H1 (cell line): Measurements from ENCODE around the gene PGAP3. TPM values are rescaled to one million over a fixed set of nuclear protein-coding genes. Genes with fewer than 3 reads are reported as not detected.
A peak's percentile ranks its signal among the peaks of the same experiment; 100 is the strongest.

ENCODE experiments used
- CTCF ChIA-PET: fragments of 300-600 bp; sonication (Branson Sonifier 250); formaldehyde crosslinking; loops from one replicate; lab custom pipeline; 2021; ENCODE audit not compliant: partially characterized antibody; lab: Charles Lee
- POLR2A ChIA-PET: fragments of 300-600 bp; sonication (Branson Sonifier 250); formaldehyde crosslinking; loops from one replicate; lab custom pipeline; 2021; ENCODE audit warnings: inconsistent platforms; ENCODE audit not compliant: partially characterized antibody; lab: Charles Lee
- DNase-seq, 2 experiments: peaks; one replicate each; pipeline versions ENCODE4 v3.0.0 to v3.0.0-alpha.2; 2010 to 2022; ENCODE audit warnings: low spot score in 2 of 2, low read depth in 1 of 2, mixed read lengths in 1 of 2
- FAIRE-seq: peaks from 2 replicates; lab custom pipeline; 2011; peaks lifted over from hg19 to GRCh38; lab: Jason Lieb, UNC
- H2AFZ ChIP-seq: 2 replicates; pipeline ENCODE4 v1.8.1; 2012; ENCODE audit warnings: low read length, inconsistent platforms
- H2AK5ac ChIP-seq: 2 replicates; pipeline ENCODE4 v1.6.1; 2013; ENCODE audit warnings: low read depth, low read length
- H2BK120ac ChIP-seq: replicated peaks from 2 replicates; pipeline ENCODE3; 2013; ENCODE audit warnings: low read depth, low read length, inconsistent platforms
- H2BK12ac ChIP-seq: 2 replicates; pipeline ENCODE4 v1.6.1; 2013; ENCODE audit warnings: low read depth, low read length
- H2BK15ac ChIP-seq: 2 replicates; pipeline ENCODE4 v1.6.1; 2013; ENCODE audit warnings: low read length
- H2BK20ac ChIP-seq: 2 replicates; pipeline ENCODE4 v1.6.1; 2013; ENCODE audit warnings: low read length
- H2BK5ac ChIP-seq: 2 replicates; pipeline ENCODE4 v1.6.1; 2013; ENCODE audit warnings: low read depth, low read length
- H3K14ac ChIP-seq: 2 replicates; pipeline ENCODE4 v1.6.1; 2013; ENCODE audit warnings: inconsistent platforms; ENCODE audit not compliant: insufficient read length
- H3K18ac ChIP-seq: 2 replicates; pipeline ENCODE4 v1.6.1; 2013; ENCODE audit warnings: low read length; ENCODE audit errors: extremely low read depth
- H3K23ac ChIP-seq: 2 replicates; pipeline ENCODE4 v1.6.1; 2013; ENCODE audit warnings: inconsistent platforms; ENCODE audit not compliant: insufficient read length
- H3K23me2 ChIP-seq: 2 replicates; pipeline ENCODE4 v1.6.1; 2013; ENCODE audit warnings: low read depth, low read length
- H3K27ac ChIP-seq: 2 replicates; pipeline ENCODE4 v1.6.1; 2011; ENCODE audit warnings: low read depth, low read length, inconsistent platforms
- H3K27me3 ChIP-seq, 4 experiments: replicated peaks in 1 of 4; 1 replicate in 1 of 4; 2 replicates in 3 of 4; pipeline versions ENCODE4 v1.6.1 to v1.8.1; 2011 to 2013; ENCODE audit warnings: low read length in 3 of 4, mild to moderate bottlenecking in 3 of 4, inconsistent platforms in 2 of 4, mixed read lengths in 2 of 4, moderate library complexity in 1 of 4; ENCODE audit not compliant: control insufficient read depth in 3 of 4, insufficient read depth in 3 of 4; ENCODE audit errors: extremely low read depth in 1 of 4
- H3K36me3 ChIP-seq, 4 experiments: 2 replicates each; pipeline versions ENCODE4 v1.6.1 to v1.8.1; 2011 to 2013; ENCODE audit warnings: mild to moderate bottlenecking in 4 of 4, low read length in 3 of 4, moderate library complexity in 2 of 4, control low read depth in 1 of 4, inconsistent platforms in 1 of 4; ENCODE audit not compliant: insufficient read depth in 4 of 4, control insufficient read depth in 2 of 4
- H3K4ac ChIP-seq: replicated peaks from 2 replicates; pipeline ENCODE3; 2013; ENCODE audit warnings: low read length, low read depth, mixed read lengths, inconsistent platforms; ENCODE audit not compliant: insufficient read length
- H3K4me1 ChIP-seq, 4 experiments: replicated peaks in 1 of 4; 1 replicate in 1 of 4; 2 replicates in 3 of 4; pipeline versions ENCODE4 v1.6.1 to v1.8.1; 2011 to 2013; ENCODE audit warnings: low read length in 3 of 4, inconsistent platforms in 2 of 4, mixed read lengths in 1 of 4; ENCODE audit not compliant: insufficient read depth in 4 of 4, control insufficient read depth in 3 of 4
- H3K4me2 ChIP-seq, 2 experiments: 2 replicates each; pipeline versions ENCODE4 v1.6.1 to v1.8.1; 2011 to 2013; ENCODE audit warnings: low read depth in 2 of 2, low read length in 2 of 2, control low read depth in 1 of 2, inconsistent platforms in 1 of 2, mild to moderate bottlenecking in 1 of 2; ENCODE audit not compliant: insufficient read depth in 1 of 2
- H3K4me3 ChIP-seq, 4 experiments: fragments of 200-600, 300-600 bp in 1 of 4; sonication (generic), shearing (Covaris generic), sonication (Bioruptor Twin) in 1 of 4; 2 replicates each; pipeline versions ENCODE4 v1.5.1 to v1.8.1; 2011 to 2016; ENCODE audit warnings: low read length in 4 of 4, low read depth in 3 of 4, control low read depth in 2 of 4, inconsistent platforms in 2 of 4, mild to moderate bottlenecking in 2 of 4, mixed read lengths in 1 of 4, moderate library complexity in 1 of 4; ENCODE audit not compliant: insufficient read depth in 2 of 4; ENCODE audit errors: extremely low read depth in 1 of 4
- H3K56ac ChIP-seq: replicated peaks from 2 replicates; pipeline ENCODE3; 2013; ENCODE audit warnings: low read depth, mild to moderate bottlenecking, mixed read lengths, low read length, inconsistent platforms; ENCODE audit not compliant: insufficient read length
- H3K79me1 ChIP-seq: 2 replicates; pipeline ENCODE4 v1.6.1; 2013; ENCODE audit warnings: low read depth, low read length, control low read depth
- H3K79me2 ChIP-seq, 2 experiments: 2 replicates each; pipeline versions ENCODE4 v1.6.1 to v1.8.1; 2012 to 2013; ENCODE audit warnings: low read length in 2 of 2, mild to moderate bottlenecking in 2 of 2, inconsistent platforms in 1 of 2; ENCODE audit not compliant: insufficient read depth in 2 of 2, control insufficient read depth in 1 of 2
- H3K9ac ChIP-seq, 4 experiments: replicated peaks in 1 of 4; 1 replicate in 1 of 4; 2 replicates in 3 of 4; pipeline versions ENCODE4 v1.6.1 to v1.8.1; 2011 to 2013; ENCODE audit warnings: low read depth in 3 of 4, low read length in 3 of 4, control low read depth in 2 of 4, mild to moderate bottlenecking in 2 of 4, moderate library complexity in 2 of 4, inconsistent platforms in 1 of 4; ENCODE audit errors: extremely low read depth in 1 of 4
- H3K9me3 ChIP-seq, 2 experiments: 2 replicates each; pipeline versions ENCODE4 v1.6.1 to v1.8.1; 2012 to 2013; ENCODE audit warnings: mild to moderate bottlenecking in 2 of 2, moderate library complexity in 2 of 2, control low read depth in 1 of 2, inconsistent platforms in 1 of 2, low read depth in 1 of 2, low read length in 1 of 2, mixed read lengths in 1 of 2; ENCODE audit not compliant: insufficient read depth in 2 of 2
- H4K20me1 ChIP-seq, 2 experiments: replicated peaks in 1 of 2; 2 replicates each; pipeline versions ENCODE3 to v1.8.1; 2011 to 2013; ENCODE audit warnings: inconsistent platforms in 2 of 2, low read length in 2 of 2, mild to moderate bottlenecking in 1 of 2; ENCODE audit not compliant: insufficient read depth in 2 of 2, control insufficient read depth in 1 of 2
- H4K5ac ChIP-seq: 2 replicates; pipeline ENCODE4 v1.6.1; 2013; ENCODE audit warnings: low read length, low read depth, mixed read lengths, inconsistent platforms; ENCODE audit not compliant: insufficient read length
- H4K8ac ChIP-seq: 2 replicates; pipeline ENCODE4 v1.8.0; 2013; ENCODE audit warnings: mild to moderate bottlenecking, moderate library complexity, low read length, inconsistent platforms; ENCODE audit not compliant: insufficient read depth; ENCODE audit errors: extremely low read depth
- H4K91ac ChIP-seq: replicated peaks from 2 replicates; pipeline ENCODE3; 2013; ENCODE audit warnings: low read length, mixed read lengths, inconsistent platforms; ENCODE audit not compliant: insufficient read length
- ASH2L ChIP-seq: fragments of 200-600, 300-600 bp; sonication (generic); IDR thresholded peaks from one replicate; pipeline ENCODE4 v1.7.1; 2017; ENCODE audit warnings: low read length
- CBX5 ChIP-seq: fragments of 300-800, 300-1000 bp; sonication (generic); IDR thresholded peaks from 2 replicates; pipeline ENCODE4 v1.7.1; 2016; ENCODE audit warnings: antibody characterized with exemption, low read length, low read depth
- EP300 ChIP-seq, 2 experiments: IDR thresholded peaks; 1 replicate in 1 of 2; 2 replicates in 1 of 2; pipeline ENCODE4 v1.6.1; 2011 to 2012; ENCODE audit warnings: low read depth in 2 of 2, low read length in 2 of 2, mild to moderate bottlenecking in 2 of 2, borderline replicate concordance in 1 of 2, inconsistent platforms in 1 of 2, moderate library complexity in 1 of 2
- HDAC6 ChIP-seq: IDR thresholded peaks from one replicate; pipeline ENCODE4 v1.7.1; 2012; ENCODE audit warnings: low read depth, mild to moderate bottlenecking, inconsistent platforms, low read length, moderate library complexity
- MAX ChIP-seq: IDR thresholded peaks from 2 replicates; pipeline ENCODE4 v1.6.1; 2012; ENCODE audit warnings: inconsistent platforms
- NRF1 ChIP-seq: IDR thresholded peaks from 2 replicates; pipeline ENCODE4 v1.6.1; 2011; ENCODE audit warnings: mild to moderate bottlenecking, low read depth, low read length, improper control_type of control experiment
- POLR2A ChIP-seq, 2 experiments: IDR thresholded peaks; 1 replicate in 1 of 2; 2 replicates in 1 of 2; pipeline ENCODE4 v1.6.1; 2011; ENCODE audit warnings: low read depth in 2 of 2, low read length in 2 of 2, mild to moderate bottlenecking in 2 of 2; ENCODE audit errors: control extremely low read depth in 1 of 2
- RAD21 ChIP-seq, 2 experiments: IDR thresholded peaks in 1 of 2; conservative IDR thresholded peaks in 1 of 2; 2 replicates each; pipeline ENCODE4 v1.6.1; 2011; ENCODE audit warnings: low read depth in 2 of 2, low read length in 2 of 2, improper control_type of control experiment in 1 of 2, inconsistent platforms in 1 of 2, mild to moderate bottlenecking in 1 of 2, moderate library complexity in 1 of 2
- RNF2 ChIP-seq: fragments of 200-900, 300-1000 bp; sonication (generic); IDR thresholded peaks from 2 replicates; pipeline ENCODE4 v1.7.1; 2016; ENCODE audit warnings: borderline replicate concordance, low read depth, mild to moderate bottlenecking, antibody characterized with exemption, low read length; ENCODE audit not compliant: poor library complexity, severe bottlenecking; ENCODE audit errors: missing control alignments
- TAF1 ChIP-seq: IDR thresholded peaks from 2 replicates; pipeline ENCODE4 v1.6.1; 2011; ENCODE audit warnings: mild to moderate bottlenecking, low read depth, low read length
- TAF7 ChIP-seq: optimal IDR thresholded peaks from 2 replicates; pipeline ENCODE3; 2011; ENCODE audit warnings: low read depth, mild to moderate bottlenecking, inconsistent platforms, low read length, moderate library complexity, borderline replicate concordance
- TBP ChIP-seq: IDR thresholded peaks from 2 replicates; pipeline ENCODE4 v1.6.1; 2011; ENCODE audit warnings: low read depth, low read length, improper control_type of control experiment
- TEAD4 ChIP-seq: IDR thresholded peaks from 2 replicates; pipeline ENCODE4 v1.6.1; 2012; ENCODE audit warnings: low read depth, low read length, inconsistent platforms, mixed read lengths
- WGBS, 2 experiments: shearing (Covaris generic) in 1 of 2; methylation state at CpG; one replicate each; pipeline versions ENCODE4 v1.1.6 to v1.1.7; 2013 to 2015; ENCODE audit warnings: low lambda C conversion rate in 2 of 2, mixed read lengths in 2 of 2, inconsistent platforms in 1 of 2, low coverage in 1 of 2, missing lambda C conversion rate in 1 of 2; ENCODE audit not compliant: insufficient replicate concordance in 2 of 2, insufficient coverage in 1 of 2, insufficient read length in 1 of 2; ENCODE audit errors: extremely low coverage in 1 of 2, missing lambda C conversion rate in 1 of 2; 5-methylcytosine and 5-hydroxymethylcytosine counted together
- polyA plus RNA-seq, 7 experiments: library from polyadenylated mRNA; depleted of rRNA in 3 of 7; stranded (reverse) in 5 of 7; unstranded in 2 of 7; fragments of >200 nt in 5 of 7; fragments of 200-250 nt in 2 of 7; gene quantifications; 1 replicate in 5 of 7; 2 replicates in 1 of 7; 4 replicates in 1 of 7; pipeline versions ENCODE4 v1.2.1 to v1.2.3, GENCODE V29; 2011 to 2013; ENCODE audit warnings: missing spikeins in 2 of 7, mixed read lengths in 2 of 7
- total RNA-seq: library from RNA; stranded (reverse); fragmentation: NEBNext Ultra II Directional; extraction: Animal tissue kit (Norgen Biotek cat#: 25700); gene quantifications from 2 replicates; pipeline ENCODE4 v1.2.1, GENCODE V29; 2021

PGAP3 gene
- total and polyA plus RNA-seq, 2 of the 8 experiments (the other 6 are each of a cell fraction or from before 2014, with no cell fraction given), result 21.0 to 30.7 TPM

- Histone ChIP-seq H3K4me1 (peaks cover 26 to 48% (median 33%) of the 10 kb centered on the region in 4 experiments), H3K9me3 (no peaks in the 10 kb centered on the region), H3K56ac (peak within 1 kb of the TSS; percentile 80), H2BK20ac (no peak within 1 kb of the TSS), H3K36me3 (no peaks in the 10 kb centered on the region), H3K14ac (no peak within 1 kb of the TSS), H2AFZ (no peak within 1 kb of the TSS), H3K4ac (peak within 1 kb of the TSS; percentile 6), H2BK5ac (peak within 1 kb of the TSS; percentile 92), H2BK120ac (no peak within 1 kb of the TSS), H3K79me2 (peaks cover 34 to 68% of the 10 kb centered on the region in 2 experiments), H3K27me3 (no peaks in the 10 kb centered on the region), H4K91ac (peak within 1 kb of the TSS; percentile 67), H2BK15ac (no peak within 1 kb of the TSS), H2BK12ac (0 out of 2 replicates have a peak within 1 kb of the TSS, but pooled peaks have one; percentile 13), H3K23me2 (peaks cover 13% of the 10 kb centered on the region), H4K5ac (peak within 1 kb of the TSS; percentile 60), H3K18ac (peak within 1 kb of the TSS; percentile 76; the same call in 1 of the 2 replicates), H3K27ac (peak within 1 kb of the TSS; percentile 68; the same call in 1 of the 2 replicates), H4K20me1 (peaks cover 8 to 11% of the 10 kb centered on the region in 2 experiments), H4K8ac (peak within 1 kb of the TSS; percentile 76), H2AK5ac (no peak within 1 kb of the TSS), H3K4me3 (peak within 1 kb of the TSS; percentile 78 to 98 (median 89)), H3K4me2 (peak within 1 kb of the TSS; percentile 88 to 94), H3K79me1 (peaks cover 9% of the 10 kb centered on the region), H3K9ac (peak within 1 kb of the TSS; percentile 61 to 81 (median 72)), H3K23ac (no peak within 1 kb of the TSS)
- 1% methylated on average over 14 of the region's 20 CpGs; no CpG with 5 or more reads in 1 of the 2 experiments for WGBS, 2 experiments
- peak in 1 of 2 experiments; percentile 67 for DNase-seq
- ChIA-PET CTCF (interaction anchor here (0.7 to 52.4 kb wide), 16 partner anchors 9 to 124 kb away, joined by 3 to 1885 read pairs (median 4); partner anchors contain the start of genes MIEN1, PGAP3, PNMT and PPP1R1B), POLR2A (interaction anchor here (0.8 to 38.1 kb wide), 18 partner anchors 11 to 103 kb away, joined by 3 to 708 read pairs (median 4); partner anchors contain the start of genes MIEN1, PGAP3, PNMT and PPP1R1B)
- peak; percentile 13 for FAIRE-seq
- TF ChIP-seq TAF7, result peak; percentile 55
- TF ChIP-seq TAF1, result peak; percentile 75
- TF ChIP-seq MAX, result no peak; the same call in 1 of the 2 replicates
- TF ChIP-seq CBX5, result no peak
- TF ChIP-seq HDAC6, result no peak
- TF ChIP-seq TEAD4, result peak; percentile 95
- no peak for TF ChIP-seq EP300 (IDR thresholded peaks at IDR 0.05; ENCODE audit: borderline replicate concordance in 1 of 2, low read depth in 2 of 2, low read length in 2 of 2)
- TF ChIP-seq TBP, result peak; percentile 64
- TF ChIP-seq ASH2L, result peak; percentile 62
- no peak for TF ChIP-seq RAD21 (IDR thresholded peaks at IDR 0.05 in 1 of 2, conservative IDR thresholded peaks at IDR 0.05 in 1 of 2; ENCODE audit: low read depth in 2 of 2, low read length in 2 of 2)
- TF ChIP-seq NRF1, result no peak
- peak in 1 of 2 experiments; percentile 59; a peak in 1 of 3 replicates for TF ChIP-seq POLR2A (IDR thresholded peaks at IDR 0.05; ENCODE audit: control extremely low read depth in 1 of 2, low read depth in 2 of 2, low read length in 2 of 2)
- TF ChIP-seq RNF2, result no peak
Observed at GRCh38 chr17:39699818-39700147, 11.9 kb upstream of the PGAP3 start, which contains the start of gene ERBB2. TSS of gene ERBB2 (plus strand) at chr17:39700064. CDS start at chr17:39700239, 175 bp downstream.
